ENCODE results near the gene DPY19L1. TPM values are rescaled to one million over a fixed set of nuclear protein-coding genes. Genes with fewer than 3 reads are reported as not detected.
"Not testable (repeated sequence)": the region's sequence is repeated elsewhere in the genome, so short reads cannot be mapped to it uniquely, and the experiment has no call there.

DPY19L1 gene
- total RNA-seq, 4 donors from 2014 or later: 10.8 to 14.3 (median 11.8) TPM

DNA sequence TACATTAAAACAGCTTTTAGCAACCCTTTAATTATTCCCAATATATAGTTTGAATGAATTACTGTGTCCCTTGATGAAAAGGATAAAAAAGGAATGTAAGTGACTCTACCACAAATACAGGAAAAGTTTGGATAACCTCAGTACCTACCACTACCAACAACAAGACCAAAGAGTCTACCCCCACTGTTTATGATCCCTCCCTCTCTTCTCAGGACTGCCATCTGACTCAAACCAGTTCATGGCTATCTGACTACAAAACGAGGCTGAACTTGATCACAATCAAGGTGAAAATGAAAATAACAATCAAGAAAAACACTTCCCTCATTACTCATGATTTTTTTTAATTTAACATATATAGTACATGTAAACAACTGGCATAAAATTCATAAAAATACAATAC lies 108.7 kb downstream of the DPY19L1 start:
- H3K27me3 ChIP-seq: no peaks in the 10 kb centered on the region
- no peak overlapping the region for H3K4me3 ChIP-seq
- H3K9me3 ChIP-seq: peaks cover 0 to 4% (median 2%) of the 10 kb centered on the region in 4 donors
- H3K4me1 ChIP-seq: no peaks in the 10 kb centered on the region
- TF ChIP-seq EP300 (IDR thresholded peaks at IDR 0.05) (no peak), CTCF (IDR thresholded peaks at IDR 0.05) (no peak), POLR2A (IDR thresholded peaks at IDR 0.05; ENCODE audit: low read depth) (no peak), POLR2AphosphoS5 (IDR thresholded peaks at IDR 0.05) (no peak)
- H3K36me3 ChIP-seq: peaks cover 0 to 13% (median 3%) of the 10 kb centered on the region in 4 donors
- intact Hi-C loops (cut with DNase I): no loop called here
- 79% methylated on average over 1 of the region's 1 CpG for WGBS
- no peak for DNase-seq (ENCODE audit: extremely low spot score)
- H3K27ac ChIP-seq (replicated peaks in 1 of 4): no peak overlapping the region

- H3K4me3 ChIP-seq: no peak overlapping the region
- TF ChIP-seq POLR2AphosphoS5 (IDR thresholded peaks at IDR 0.05) (no peak), CTCF (IDR thresholded peaks at IDR 0.05) (peak in 2 of 3 experiments; percentile 26 to 49), EP300 (IDR thresholded peaks at IDR 0.05) (no peak), POLR2A (IDR thresholded peaks at IDR 0.05; ENCODE audit: low read depth) (no peak)
- intact Hi-C loops (cut with DNase I): no loop called here
- no peak for DNase-seq (ENCODE audit: extremely low spot score)
- peaks cover 0 to 5% (median 2%) of the 10 kb centered on the region in 4 donors for H3K9me3 ChIP-seq
- H3K36me3 ChIP-seq: peaks cover 0 to 13% (median 3%) of the 10 kb centered on the region in 4 donors
- H3K4me1 ChIP-seq: no peaks in the 10 kb centered on the region
- 51% methylated on average over 5 of the region's 5 CpGs for WGBS
- no peak overlapping the region for H3K27ac ChIP-seq (replicated peaks in 1 of 4)
- no peaks in the 10 kb centered on the region for H3K27me3 ChIP-seq
Observed at GRCh38 chr7:34928052-34928451, 109.2 kb downstream of the DPY19L1 start.

GRCh38 chr7:34920470-34920869 lies 116.8 kb downstream of the DPY19L1 start:
- H3K36me3 ChIP-seq; H3K27me3 ChIP-seq; H3K27ac ChIP-seq (replicated peaks in 1 of 4); H3K4me3 ChIP-seq; H3K4me1 ChIP-seq; intact Hi-C loops (cut with DNase I); DNase-seq (ENCODE audit: extremely low spot score): not testable (repeated sequence)
- 70% methylated on average over 2 of the region's 4 CpGs for WGBS
- peaks cover 0 to 16% (median 10%) of the 10 kb centered on the region in 4 donors for H3K9me3 ChIP-seq

GRCh38 chr7:34919038-34919437 lies 118.2 kb downstream of the DPY19L1 start:
- H3K36me3 ChIP-seq; H3K4me1 ChIP-seq; H3K27me3 ChIP-seq; DNase-seq (ENCODE audit: extremely low spot score); H3K27ac ChIP-seq (replicated peaks in 1 of 4); intact Hi-C loops (cut with DNase I); H3K4me3 ChIP-seq: not testable (repeated sequence)
- 51% methylated on average over 2 of the region's 2 CpGs for WGBS
- peaks cover 0 to 16% (median 10%) of the 10 kb centered on the region in 4 donors for H3K9me3 ChIP-seq

DNA sequence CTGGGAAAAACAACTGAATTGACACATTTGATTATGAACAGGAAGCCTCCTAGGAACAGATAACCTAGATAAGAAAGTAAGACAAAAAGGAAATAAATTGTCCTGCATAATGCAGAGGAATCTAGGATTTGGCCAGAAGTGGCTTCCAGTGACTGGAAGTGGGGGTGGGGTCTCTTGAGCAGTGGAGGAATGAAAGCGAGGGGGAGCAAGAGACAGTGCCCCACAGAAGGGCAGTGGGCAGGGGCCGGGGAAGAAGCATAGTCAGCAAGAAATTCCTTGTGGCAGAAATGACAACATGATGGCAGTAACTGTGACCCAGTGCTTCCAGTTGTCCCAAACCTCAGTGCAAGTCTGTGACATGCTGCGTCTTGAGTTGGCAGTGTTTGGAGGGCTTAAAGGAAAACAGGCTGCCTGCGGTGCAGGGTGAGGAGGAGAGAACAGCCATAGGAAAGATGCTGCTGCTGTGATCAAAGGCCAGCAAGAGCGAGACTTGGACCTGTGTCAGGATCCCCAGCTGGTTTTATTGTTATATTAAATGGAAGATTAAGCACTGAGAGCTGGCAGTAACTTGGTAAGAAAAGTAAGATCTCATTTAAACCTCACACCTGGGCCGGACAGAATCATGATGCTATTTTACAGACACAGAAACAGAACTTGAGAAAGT lies 119.0 kb downstream of the DPY19L1 start:
- H3K4me3 ChIP-seq; H3K36me3 ChIP-seq; H3K27me3 ChIP-seq; intact Hi-C loops (cut with DNase I); H3K27ac ChIP-seq (replicated peaks in 1 of 4); H3K4me1 ChIP-seq; DNase-seq (ENCODE audit: extremely low spot score): not testable (repeated sequence)
- H3K9me3 ChIP-seq: peaks cover 0 to 11% (median 8%) of the 10 kb centered on the region in 4 donors
- 9% methylated on average over 2 of the region's 6 CpGs for WGBS

- intact Hi-C loops (cut with DNase I); H3K4me3 ChIP-seq; H3K27ac ChIP-seq (replicated peaks in 1 of 4); DNase-seq (ENCODE audit: extremely low spot score); H3K36me3 ChIP-seq; H3K27me3 ChIP-seq; H3K4me1 ChIP-seq: not testable (repeated sequence)
- H3K9me3 ChIP-seq: peaks cover 0 to 11% (median 8%) of the 10 kb centered on the region in 4 donors
- 73% methylated on average over 4 of the region's 4 CpGs for WGBS
Observed at GRCh38 chr7:34917515-34917914, 119.8 kb downstream of the DPY19L1 start.

- intact Hi-C loops (cut with DNase I): no loop called here
- no peak overlapping the region for H3K4me3 ChIP-seq
- no peaks in the 10 kb centered on the region for H3K27me3 ChIP-seq
- TF ChIP-seq EP300 (IDR thresholded peaks at IDR 0.05) (no peak), POLR2AphosphoS5 (IDR thresholded peaks at IDR 0.05) (no peak), CTCF (IDR thresholded peaks at IDR 0.05) (no peak), POLR2A (IDR thresholded peaks at IDR 0.05; ENCODE audit: low read depth) (no peak)
- H3K36me3 ChIP-seq: no peaks in the 10 kb centered on the region
- peaks cover 0 to 11% (median 8%) of the 10 kb centered on the region in 4 donors for H3K9me3 ChIP-seq
- no peaks in the 10 kb centered on the region for H3K4me1 ChIP-seq
- WGBS: 95% methylated on average over 2 of the region's 2 CpGs
- no peak for DNase-seq (ENCODE audit: extremely low spot score)
- H3K27ac ChIP-seq (replicated peaks in 1 of 4): no peak overlapping the region
Observed at GRCh38 chr7:34916267-34916666, 121.0 kb downstream of the DPY19L1 start.

Measured in esophagus muscularis mucosa (tissue), 4 donors.